Measurements from ENCODE around the gene REEP3. TPM values are rescaled to one million over a fixed set of nuclear protein-coding genes. Genes with fewer than 3 reads are reported as not detected.
A peak's percentile ranks its signal among the peaks of the same experiment; 100 is the strongest.
"Not testable (repeated sequence)": the region's sequence is repeated elsewhere in the genome, so short reads cannot be mapped to it uniquely, and the experiment has no call there.

REEP3 gene
- total RNA-seq, 1 donor from 2014 or later, result 70.5 TPM

DNA sequence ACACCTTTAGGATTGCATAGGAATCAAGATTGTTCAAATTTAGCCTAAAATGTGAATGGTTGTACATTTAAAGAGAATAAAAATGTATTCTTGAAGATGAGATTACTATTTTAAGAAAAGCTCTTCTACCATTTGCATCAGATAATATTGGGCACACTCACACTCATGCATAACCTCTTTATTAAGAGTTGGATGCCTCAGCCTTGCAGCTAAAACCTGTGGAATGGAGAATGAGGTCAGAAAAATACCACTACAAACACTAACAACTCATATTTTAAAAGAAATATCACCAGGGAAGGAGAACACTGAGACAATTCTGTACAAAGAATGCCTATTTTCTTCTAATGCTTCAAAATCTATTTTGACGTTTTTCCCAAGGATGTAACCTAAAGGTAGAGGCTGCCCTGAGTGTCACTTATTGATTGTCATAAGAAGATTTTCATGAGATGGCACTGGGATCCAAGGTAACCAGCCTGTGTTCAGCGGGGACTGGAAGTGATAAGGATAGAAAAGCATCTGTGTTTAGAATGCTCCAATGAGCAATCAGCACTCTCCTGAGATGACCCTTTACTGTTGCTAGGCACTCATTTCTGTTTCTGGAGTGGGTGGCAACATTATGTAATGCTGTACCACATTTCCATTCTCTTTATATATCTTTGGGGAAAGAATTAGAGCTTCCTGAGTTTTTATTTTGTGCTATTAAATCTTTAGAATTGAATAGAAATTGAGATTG, 26.6 kb downstream of the REEP3 start:
- no peak for DNase-seq (ENCODE audit: extremely low read depth, low read depth, low spot score)

DNA sequence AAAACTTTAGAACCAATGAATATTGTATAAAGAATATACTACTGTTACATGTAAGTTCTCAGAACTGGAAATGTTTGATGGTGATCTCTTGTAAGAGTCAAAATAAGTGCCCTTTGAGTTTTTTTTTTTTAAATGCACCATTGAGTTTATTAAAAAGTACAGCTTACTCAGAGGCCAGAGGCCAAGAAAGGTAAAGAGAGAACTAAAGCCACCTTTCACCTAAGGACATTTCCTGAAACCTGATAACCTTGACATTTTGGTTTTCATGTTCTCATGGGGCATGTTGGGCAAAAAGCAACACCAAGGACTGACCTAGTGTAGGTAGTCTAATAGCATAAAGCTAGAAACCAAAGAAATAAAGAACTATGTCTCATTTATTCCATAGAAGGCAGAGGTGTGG, 27.7 kb downstream of the REEP3 start:
- DNase-seq (ENCODE audit: extremely low read depth, low read depth, low spot score), result no peak

DNA sequence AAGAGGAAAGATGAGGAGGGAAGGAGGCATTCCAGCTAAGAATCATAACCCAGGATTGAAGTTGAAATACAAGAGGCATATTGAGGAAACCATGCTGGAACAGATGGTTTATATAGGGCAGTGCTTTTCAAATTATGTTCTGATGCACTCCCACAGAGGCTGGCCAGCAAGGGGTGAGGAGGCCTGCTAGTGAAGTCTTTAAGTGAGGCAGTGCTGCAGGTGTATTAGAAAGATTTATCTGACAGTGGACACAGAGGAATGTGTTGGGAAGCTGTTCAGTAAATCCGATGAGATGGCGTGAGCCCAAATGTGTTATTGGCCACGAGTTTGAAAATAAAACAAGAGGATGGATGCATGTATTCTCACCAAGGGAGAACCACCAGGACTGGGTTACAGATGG, 28.6 kb downstream of the REEP3 start:
- no peak for DNase-seq (ENCODE audit: extremely low read depth, low read depth, low spot score)

DNA sequence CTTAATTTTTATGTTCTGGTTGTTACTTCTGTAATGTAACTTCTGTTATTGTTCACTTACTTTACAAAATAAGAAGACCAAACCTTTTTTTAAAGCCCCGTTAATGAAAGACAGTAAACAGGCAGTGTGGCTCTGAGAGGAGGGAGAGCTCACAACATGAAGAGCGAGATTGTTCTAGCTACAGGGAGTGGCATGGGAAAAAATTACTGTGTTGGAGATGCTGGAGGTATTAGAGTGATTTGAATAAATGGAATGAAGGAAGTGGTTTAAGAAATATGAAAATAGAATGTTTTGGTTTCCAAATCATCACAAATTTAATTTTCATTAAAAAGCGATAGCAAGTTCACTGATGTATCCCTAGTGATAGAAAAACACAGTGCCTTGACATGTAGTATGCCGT, 31.8 kb downstream of the REEP3 start:
- DNase-seq (ENCODE audit: extremely low read depth, low read depth, low spot score), result no peak

DNA sequence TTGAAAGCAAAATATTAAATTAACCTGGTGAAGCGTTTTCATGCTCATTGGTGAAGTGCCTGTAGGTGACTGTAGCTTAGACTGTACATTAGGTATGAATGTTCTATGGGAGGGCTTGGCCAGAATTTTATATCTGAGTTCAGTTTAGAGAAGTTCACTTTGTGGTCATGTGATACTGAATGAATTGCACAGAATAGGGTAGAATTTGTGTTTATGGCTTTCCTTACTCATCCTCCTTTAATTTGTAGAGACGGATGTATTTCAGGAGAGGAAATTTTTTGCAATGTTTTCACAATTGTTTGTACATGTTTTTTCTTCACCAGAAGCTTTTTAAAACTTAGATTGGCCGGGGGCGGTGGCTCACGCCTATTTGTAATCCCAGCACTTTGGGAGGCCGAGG, 32.3 kb downstream of the REEP3 start:
- no peak for DNase-seq (ENCODE audit: extremely low read depth, low read depth, low spot score)

DNA sequence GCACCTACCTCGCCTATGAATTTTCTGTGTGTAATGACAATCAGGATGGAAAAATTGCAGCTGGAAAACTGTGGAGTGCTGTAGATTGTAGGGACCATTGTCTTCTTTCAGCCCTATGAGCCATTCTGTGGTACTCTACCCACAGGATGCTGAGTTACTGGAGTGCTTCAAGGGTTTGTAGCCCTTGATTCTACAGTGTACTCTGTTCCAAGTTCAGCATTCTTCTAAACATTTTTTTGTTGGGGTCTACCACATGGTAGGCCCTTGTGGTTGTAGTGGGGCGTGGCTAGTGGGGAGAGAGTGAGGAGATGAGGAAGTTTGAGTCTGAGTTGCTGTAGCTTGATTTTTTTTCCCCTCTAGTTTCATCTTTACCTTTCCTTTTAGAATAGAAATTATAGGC, 33.5 kb downstream of the REEP3 start:
- DNase-seq (ENCODE audit: extremely low read depth, low read depth, low spot score), result no peak

DNA sequence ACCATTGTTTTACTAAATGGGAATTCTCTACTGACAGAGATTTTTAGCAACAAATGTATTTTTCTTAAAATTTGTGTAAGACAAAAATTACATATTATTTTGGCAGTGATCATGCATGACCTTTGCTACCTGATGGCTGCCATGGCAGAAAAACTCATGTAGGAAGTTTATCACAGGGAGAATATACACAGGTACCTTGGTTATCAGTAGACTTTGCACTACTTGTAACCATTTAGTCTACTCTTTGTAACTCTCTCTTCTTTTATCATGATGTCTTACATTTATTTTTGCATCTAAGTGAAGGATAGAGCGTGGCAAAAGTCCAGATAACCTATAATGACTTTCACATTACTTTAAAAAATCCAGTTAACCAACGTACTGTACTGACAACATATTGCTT, 34.1 kb downstream of the REEP3 start:
- no peak for DNase-seq (ENCODE audit: extremely low read depth, low read depth, low spot score)

DNA sequence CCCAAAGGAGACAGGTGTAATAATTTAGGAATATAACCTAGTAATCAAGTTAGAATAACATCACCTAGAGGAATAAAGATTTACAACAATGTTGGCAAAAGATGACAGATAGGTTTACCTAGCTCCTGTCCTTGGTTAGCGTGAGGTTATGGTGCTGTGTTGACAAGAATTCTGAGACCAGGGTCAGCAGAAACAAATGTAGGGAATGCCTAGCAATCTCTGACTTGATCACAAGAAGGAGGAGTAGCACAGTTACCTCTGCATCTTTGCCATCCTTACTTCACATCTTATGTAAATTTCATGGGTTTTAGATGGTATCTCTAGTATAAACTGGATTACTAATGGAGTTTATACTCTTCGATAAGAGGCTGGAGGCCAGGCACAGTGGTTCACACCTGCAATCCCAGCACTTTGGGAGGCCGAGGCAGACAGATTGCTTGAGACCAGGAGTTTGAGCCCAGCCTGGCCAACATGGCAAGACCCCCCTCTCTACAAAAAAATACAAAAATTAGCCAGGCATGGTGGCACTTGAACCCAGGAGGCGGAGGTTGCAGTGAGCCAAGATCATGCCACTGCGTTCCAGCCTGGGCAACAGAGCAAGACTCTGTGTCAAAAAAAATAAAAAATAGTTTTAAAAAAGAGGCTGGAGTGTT, 37.1 kb downstream of the REEP3 start:
- DNase-seq (ENCODE audit: extremely low read depth, low read depth, low spot score), result no peak

DNA sequence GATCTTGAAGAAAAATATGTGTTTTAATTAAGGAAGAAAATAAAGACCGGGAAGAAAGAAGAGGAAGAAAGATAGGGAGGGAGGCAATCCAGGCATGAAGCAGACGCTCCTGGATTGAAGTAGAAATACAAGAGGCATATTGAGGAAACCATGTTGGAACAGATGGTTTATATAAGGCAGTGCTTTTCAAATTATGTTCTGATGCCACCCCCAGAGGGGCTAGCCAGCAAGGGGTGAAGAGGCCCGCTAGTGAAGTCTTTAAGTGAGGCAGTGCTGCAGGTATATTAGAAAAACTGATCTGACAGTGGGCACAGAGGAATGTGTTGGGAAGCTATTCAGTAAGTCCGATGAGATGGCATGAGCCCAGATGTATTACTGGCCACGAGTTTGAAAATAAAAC, 40.1 kb downstream of the REEP3 start:
- DNase-seq (ENCODE audit: extremely low read depth, low read depth, low spot score), result no peak

DNA sequence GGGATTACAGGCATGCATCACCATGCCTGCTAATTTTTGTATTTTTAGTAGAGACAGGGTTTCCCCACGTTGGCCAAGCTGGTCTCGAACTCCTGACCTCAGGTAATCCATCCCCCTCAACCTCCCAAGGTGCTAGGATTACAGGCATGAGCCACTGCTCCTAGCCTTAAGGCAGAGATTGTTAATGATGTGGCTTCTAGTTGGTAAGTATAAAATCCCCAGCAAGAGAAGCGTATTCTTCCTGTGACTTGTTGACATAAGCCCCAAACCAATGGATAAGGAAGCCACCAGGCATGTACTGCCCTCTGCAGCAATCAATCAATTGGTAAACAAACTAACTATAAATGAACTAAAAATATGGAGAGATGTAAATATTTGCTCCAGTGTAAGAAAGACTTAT, 41.2 kb downstream of the REEP3 start:
- DNase-seq (ENCODE audit: extremely low read depth, low read depth, low spot score), result no peak

DNA sequence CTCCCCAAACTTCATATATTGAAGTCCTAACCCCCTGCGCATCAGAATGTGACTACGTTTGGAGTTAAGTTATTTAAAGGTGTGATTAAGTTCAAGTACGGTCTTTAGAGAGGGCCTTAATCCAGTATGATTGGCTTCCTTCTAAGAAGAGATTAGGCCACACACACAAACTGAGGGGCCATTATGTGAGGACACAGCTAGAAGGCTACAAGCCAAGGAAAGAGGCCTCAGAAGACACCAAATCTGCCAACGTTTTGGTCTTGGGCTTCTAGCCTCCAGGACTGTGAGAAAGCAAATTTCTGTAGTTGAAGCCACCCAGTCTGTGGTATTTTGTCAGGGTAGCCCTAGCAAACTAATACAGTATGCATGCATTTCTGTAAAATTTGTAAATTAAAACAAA, 41.7 kb downstream of the REEP3 start:
- no peak for DNase-seq (ENCODE audit: extremely low read depth, low read depth, low spot score)

DNA sequence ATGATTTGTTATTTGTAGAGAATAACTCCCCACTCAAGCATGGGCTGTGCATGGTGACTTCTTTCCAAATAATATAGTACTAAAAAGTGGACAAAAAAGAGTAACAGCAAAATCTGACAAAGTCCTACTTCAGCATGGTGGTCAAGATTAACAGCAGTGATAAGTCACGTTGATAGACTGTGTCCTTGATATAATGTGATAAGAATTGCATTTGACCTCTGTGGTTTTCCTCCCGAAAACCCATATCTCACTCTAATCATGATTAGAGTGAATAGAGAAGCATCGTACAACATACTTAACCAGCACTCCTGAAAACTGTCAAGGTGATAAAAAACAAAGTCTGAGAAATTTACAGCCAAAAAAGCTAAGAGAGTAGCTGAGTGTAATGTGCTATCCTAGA, 42.4 kb downstream of the REEP3 start:
- DNase-seq (ENCODE audit: extremely low read depth, low read depth, low spot score), result no peak

DNA sequence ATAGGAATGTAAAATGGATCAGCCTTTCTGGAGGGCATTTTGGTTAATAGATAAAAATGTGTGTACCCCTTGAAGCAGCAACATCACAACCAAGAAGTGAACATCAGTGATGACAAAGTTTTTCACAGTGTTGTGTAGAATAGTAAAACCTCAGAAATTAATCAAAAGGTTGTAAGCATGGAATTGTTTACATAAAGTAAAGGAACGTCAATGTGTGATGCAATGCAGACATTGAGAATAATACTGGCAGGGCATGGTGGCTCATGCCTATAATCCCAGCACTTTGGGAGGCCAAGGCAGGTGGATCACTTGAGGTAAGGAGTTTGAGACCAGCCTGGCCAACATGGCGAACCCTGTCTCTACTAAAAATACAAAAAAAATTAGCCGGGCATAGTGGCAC, 43.5 kb downstream of the REEP3 start:
- DNase-seq (ENCODE audit: extremely low read depth, low read depth, low spot score), result not testable (repeated sequence)

DNA sequence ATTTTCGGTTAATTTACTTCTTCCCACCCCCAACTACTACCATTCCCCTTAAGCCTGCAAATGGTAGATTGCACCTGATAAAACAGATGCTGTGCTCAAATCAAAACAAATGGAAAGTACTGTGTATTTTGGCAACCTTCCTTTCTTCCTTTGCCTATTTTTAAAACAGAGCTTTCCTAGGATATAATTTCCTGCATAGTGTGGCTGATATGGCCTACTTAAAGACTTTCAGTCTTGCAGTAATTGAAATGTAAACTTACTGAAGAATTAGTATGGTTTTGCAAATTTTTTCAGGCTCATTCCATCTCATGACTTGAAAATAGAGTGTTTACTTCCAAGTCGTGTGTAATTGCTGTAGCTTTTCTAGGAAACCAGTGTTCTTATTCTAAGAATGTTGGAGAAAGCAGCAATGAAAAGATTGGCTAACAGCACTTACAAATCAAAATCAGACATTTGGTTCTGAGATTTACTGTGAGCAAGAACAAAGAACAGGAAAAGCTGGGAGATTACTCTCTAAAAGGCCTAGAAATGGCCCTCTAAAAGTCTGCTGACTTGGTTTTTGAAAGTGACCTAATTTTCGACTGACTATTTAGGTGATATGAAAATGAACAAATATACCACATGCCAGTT, 52.0 kb downstream of the REEP3 start:
- peak; percentile 67 for DNase-seq (ENCODE audit: extremely low read depth, low read depth, low spot score)

DNA sequence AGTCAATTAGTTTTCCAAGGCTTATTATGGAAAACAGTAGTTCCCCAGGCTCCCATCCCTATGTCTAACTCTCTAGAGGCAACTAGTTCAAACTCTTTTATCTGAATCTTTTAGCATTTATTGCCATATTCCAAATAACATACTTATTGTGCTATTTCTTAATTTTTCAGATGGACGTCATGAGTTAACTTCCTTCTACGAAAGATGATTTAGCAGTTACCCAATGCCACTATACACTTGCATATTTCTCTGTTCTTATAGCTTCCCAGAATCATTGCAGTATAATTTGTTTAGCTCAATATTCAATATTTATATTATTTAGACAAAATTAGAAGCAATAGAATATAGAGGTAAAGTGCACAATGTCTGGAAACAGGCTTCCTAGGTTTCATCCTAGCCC, 52.8 kb downstream of the REEP3 start:
- DNase-seq (ENCODE audit: extremely low read depth, low read depth, low spot score), result no peak

DNA sequence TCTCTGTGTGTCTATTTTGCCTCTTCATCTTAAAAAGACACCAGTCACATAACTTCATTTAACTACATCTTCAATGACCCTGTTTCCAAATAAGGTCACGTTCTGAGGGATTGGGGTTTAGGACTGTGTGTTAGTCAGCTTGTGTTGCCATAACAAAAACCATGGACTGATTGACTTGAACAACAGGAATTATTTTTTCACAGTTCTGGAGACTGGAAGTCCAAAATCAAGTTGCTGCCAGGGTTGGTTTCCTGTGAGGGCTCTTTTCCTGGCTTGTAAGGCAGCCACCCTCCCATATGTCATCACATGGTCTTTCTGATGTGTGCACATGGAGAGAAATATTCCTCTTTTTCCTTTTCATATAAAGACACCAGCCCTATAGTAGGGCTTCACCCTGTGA, 55.3 kb downstream of the REEP3 start:
- no peak for DNase-seq (ENCODE audit: extremely low read depth, low read depth, low spot score)

DNA sequence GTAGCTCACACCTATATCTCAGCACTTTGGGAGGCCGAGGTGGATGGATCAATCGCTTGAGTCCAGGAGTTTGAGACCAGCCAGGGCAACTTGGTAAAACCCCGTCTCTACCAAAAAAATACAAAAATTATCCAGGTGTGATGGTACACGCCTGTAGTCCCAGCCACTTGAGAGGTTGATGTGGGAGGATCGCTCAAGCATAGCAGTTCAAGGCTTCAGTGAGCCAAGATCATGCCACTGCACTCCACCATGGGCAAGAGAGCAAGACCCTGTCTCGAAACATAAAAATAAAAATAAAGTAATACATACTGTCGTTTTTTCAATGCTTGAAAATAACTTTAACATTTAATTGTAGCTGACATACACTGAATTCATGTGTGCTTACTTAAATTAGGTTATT, 57.3 kb downstream of the REEP3 start:
- DNase-seq (ENCODE audit: extremely low read depth, low read depth, low spot score), result no peak

DNA sequence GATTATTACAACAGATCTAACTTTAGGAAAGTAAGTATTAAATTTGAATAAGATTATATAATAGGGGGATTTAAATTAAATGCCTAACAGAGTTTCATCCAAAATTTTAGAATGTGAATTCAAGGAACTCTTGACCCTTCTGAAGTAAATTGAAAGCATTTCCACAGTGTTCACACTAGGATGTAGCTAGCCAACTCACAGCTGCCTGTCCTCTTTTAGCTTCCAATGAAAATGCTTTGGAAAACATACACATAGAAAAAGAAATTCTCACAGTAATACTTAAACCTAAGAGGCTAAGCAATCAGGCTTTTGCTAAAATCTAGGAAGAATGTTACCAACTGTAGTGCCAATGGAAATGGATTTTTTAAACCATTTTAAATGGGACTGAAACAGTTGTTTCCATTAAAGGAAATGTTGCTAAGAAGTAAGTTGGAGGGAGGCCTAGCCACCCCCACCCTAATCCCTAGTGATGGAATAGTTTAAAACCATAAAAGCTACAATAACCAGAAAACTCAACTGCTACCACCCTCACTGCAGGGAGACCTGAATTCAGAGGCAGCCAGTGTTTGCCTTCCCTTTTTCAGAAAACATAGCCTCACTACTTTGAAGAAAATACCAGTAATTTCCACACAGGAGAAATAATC, 58.3 kb downstream of the REEP3 start:
- DNase-seq (ENCODE audit: extremely low read depth, low read depth, low spot score), result no peak

DNA sequence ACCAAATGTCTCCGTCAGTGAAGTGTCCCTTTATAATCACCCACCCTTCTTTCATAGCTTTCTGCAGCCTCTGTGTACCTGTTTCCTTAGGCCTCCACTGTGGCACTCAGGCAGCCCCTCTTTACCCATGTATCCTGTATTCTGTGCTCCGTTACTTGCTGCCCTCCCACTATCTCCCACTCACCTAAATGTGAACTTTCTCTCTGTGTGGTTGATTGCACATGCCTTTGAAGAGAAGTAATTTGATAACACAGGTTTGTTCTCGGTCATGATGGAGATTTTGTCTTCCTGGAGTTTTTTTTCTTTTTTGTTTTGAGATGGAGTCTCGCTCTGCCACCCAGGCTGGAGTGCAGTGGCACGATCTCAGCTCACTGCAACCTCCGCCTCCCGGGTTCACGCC, 61.5 kb downstream of the REEP3 start:
- no peak for DNase-seq (ENCODE audit: extremely low read depth, low read depth, low spot score)

DNA sequence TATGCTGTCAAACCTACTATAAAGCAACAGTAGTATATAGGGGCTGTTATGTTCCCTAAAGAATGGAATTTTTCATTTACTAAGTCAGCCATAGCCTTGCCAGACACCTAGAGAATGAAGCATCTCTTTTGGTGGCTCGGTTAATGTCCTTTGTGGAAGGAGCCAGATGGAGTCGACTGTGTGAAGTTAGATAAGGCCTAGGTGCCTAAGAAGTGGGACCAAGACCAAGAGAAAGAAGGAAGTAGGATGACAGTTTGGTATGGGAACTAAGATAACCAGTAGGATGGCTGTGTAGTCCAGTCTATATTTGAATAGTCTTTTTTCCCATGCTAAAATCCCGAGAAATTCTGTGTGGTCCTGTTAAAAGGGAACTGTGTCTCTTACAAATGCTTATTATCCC, 62.2 kb downstream of the REEP3 start:
- no peak for DNase-seq (ENCODE audit: extremely low read depth, low read depth, low spot score)

DNA sequence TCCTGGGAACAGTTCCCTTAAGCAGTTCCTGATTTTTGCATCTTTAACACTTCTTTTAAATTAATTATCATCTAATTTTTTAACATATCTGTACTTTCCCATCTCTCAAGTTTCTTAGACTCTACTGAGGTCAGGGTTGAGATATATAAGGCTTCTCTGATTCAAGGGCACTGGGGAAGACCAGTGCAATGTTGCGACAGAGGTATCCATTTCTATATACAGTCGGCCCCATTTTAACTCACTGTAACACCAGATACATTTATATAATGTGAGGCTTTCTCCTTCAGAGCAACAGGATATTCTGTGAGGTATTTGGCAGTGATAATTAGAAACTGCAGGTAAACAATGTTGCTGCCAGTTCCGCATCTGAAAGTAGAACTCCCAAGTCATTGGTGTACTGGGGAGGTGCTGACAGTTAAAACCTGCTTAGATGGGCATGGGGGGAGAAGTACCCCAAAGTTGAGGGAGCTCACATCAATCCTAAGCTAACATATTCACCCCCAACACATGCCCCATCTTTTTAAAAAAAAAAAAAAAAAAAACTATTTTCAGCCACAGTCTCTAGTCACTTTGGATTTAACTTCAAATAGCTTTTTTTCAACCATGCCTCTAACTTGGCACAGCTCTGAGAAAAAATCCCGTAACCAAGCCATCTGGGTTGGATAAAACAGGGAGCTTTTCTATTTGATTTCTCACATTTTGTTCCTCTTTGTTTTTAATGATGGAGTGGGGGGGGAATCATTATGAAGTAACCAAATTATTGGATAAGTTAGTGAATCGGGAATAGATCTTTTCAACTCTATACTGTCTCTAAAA, 62.9 kb downstream of the REEP3 start:
- DNase-seq (ENCODE audit: extremely low read depth, low read depth, low spot score), result no peak

Data from glomerular endothelial cell (primary cell).